ENCODE results near the gene FHL1. TPM values are rescaled to one million over a fixed set of nuclear protein-coding genes. Genes with fewer than 3 reads are reported as not detected.

Gene FHL1
- polyA plus RNA-seq, 1 donor = 111 TPM

GRCh38 chrX:136246201-136246600 is 98.9 kb downstream of the FHL1 start:
- DNase-seq = no peak
- no peak overlapping the region for H3K27ac ChIP-seq (ENCODE audit: low read length)
- no peak overlapping the region for H3K4me3 ChIP-seq (ENCODE audit: low read length)
- no peaks in the 10 kb centered on the region for H3K4me1 ChIP-seq (ENCODE audit: control insufficient read depth, insufficient read depth, low read length)
- H3K36me3 ChIP-seq (ENCODE audit: control insufficient read depth, insufficient read depth, low read length) = peaks cover 6% of the 10 kb centered on the region
- no CpG with 5 or more reads among the region's 6 CpGs for WGBS (ENCODE audit: insufficient coverage, low lambda C conversion rate)
- H3K27me3 ChIP-seq (ENCODE audit: control insufficient read depth, insufficient read depth, low read length) = peaks cover 11% of the 10 kb centered on the region
- H3K9me3 ChIP-seq (ENCODE audit: control insufficient read depth, low read depth, low read length) = no peaks in the 10 kb centered on the region

GRCh38 chrX:136250191-136251040 is 103.1 kb downstream of the FHL1 start:
- Histone ChIP-seq H3K36me3 (ENCODE audit: control insufficient read depth, insufficient read depth, low read length) (no peaks in the 10 kb centered on the region), H3K27ac (ENCODE audit: low read length) (no peak overlapping the region), H3K27me3 (ENCODE audit: control insufficient read depth, insufficient read depth, low read length) (peaks cover 14% of the 10 kb centered on the region), H3K9me3 (ENCODE audit: control insufficient read depth, low read depth, low read length) (no peaks in the 10 kb centered on the region), H3K4me3 (ENCODE audit: low read length) (peak overlapping the region; percentile 46), H3K4me1 (ENCODE audit: control insufficient read depth, insufficient read depth, low read length) (no peaks in the 10 kb centered on the region)
- DNase-seq = peak in 1 of 2 donors; percentile 26
- no CpG with 5 or more reads among the region's 53 CpGs for WGBS (ENCODE audit: insufficient coverage, low lambda C conversion rate)

GRCh38 chrX:136251041-136251991 is 104.0 kb downstream of the FHL1 start, which contains the start of gene MAP7D3:
TSS of gene MAP7D3 (minus strand) at chrX:136251400. CDS start at chrX:136251358, 42 bp downstream.
- Histone ChIP-seq H3K4me3 (ENCODE audit: low read length) (peak within 1 kb of the TSS; percentile 46), H3K27ac (ENCODE audit: low read length) (no peak within 1 kb of the TSS), H3K27me3 (ENCODE audit: control insufficient read depth, insufficient read depth, low read length) (peaks cover 14% of the 10 kb centered on the region), H3K9me3 (ENCODE audit: control insufficient read depth, low read depth, low read length) (no peaks in the 10 kb centered on the region), H3K4me1 (ENCODE audit: control insufficient read depth, insufficient read depth, low read length) (no peaks in the 10 kb centered on the region), H3K36me3 (ENCODE audit: control insufficient read depth, insufficient read depth, low read length) (no peaks in the 10 kb centered on the region)
- no CpG with 5 or more reads among the region's 73 CpGs for WGBS (ENCODE audit: insufficient coverage, low lambda C conversion rate)
- peak; percentile 41 to 53 for DNase-seq

GRCh38 chrX:136255541-136255940 is 108.2 kb downstream of the FHL1 start:
- H3K27ac ChIP-seq (ENCODE audit: low read length) = no peak overlapping the region
- no peaks in the 10 kb centered on the region for H3K4me1 ChIP-seq (ENCODE audit: control insufficient read depth, insufficient read depth, low read length)
- WGBS (ENCODE audit: insufficient coverage, low lambda C conversion rate) = no CpG with 5 or more reads among the region's 5 CpGs
- no peaks in the 10 kb centered on the region for H3K9me3 ChIP-seq (ENCODE audit: control insufficient read depth, low read depth, low read length)
- no peaks in the 10 kb centered on the region for H3K36me3 ChIP-seq (ENCODE audit: control insufficient read depth, insufficient read depth, low read length)
- H3K27me3 ChIP-seq (ENCODE audit: control insufficient read depth, insufficient read depth, low read length) = peaks cover 4% of the 10 kb centered on the region
- DNase-seq = no peak
- no peak overlapping the region for H3K4me3 ChIP-seq (ENCODE audit: low read length)

GRCh38 chrX:136256026-136256425 is 108.7 kb downstream of the FHL1 start:
- WGBS (ENCODE audit: insufficient coverage, low lambda C conversion rate) = no CpG with 5 or more reads among the region's 7 CpGs
- Histone ChIP-seq H3K27me3 (ENCODE audit: control insufficient read depth, insufficient read depth, low read length) (peaks cover 3% of the 10 kb centered on the region), H3K27ac (ENCODE audit: low read length) (no peak overlapping the region), H3K4me1 (ENCODE audit: control insufficient read depth, insufficient read depth, low read length) (no peaks in the 10 kb centered on the region), H3K9me3 (ENCODE audit: control insufficient read depth, low read depth, low read length) (no peaks in the 10 kb centered on the region), H3K4me3 (ENCODE audit: low read length) (no peak overlapping the region), H3K36me3 (ENCODE audit: control insufficient read depth, insufficient read depth, low read length) (no peaks in the 10 kb centered on the region)
- no peak for DNase-seq

- Histone ChIP-seq H3K27me3 (ENCODE audit: control insufficient read depth, insufficient read depth, low read length) (no peaks in the 10 kb centered on the region), H3K4me3 (ENCODE audit: low read length) (no peak overlapping the region), H3K4me1 (ENCODE audit: control insufficient read depth, insufficient read depth, low read length) (no peaks in the 10 kb centered on the region), H3K9me3 (ENCODE audit: control insufficient read depth, low read depth, low read length) (no peaks in the 10 kb centered on the region), H3K36me3 (ENCODE audit: control insufficient read depth, insufficient read depth, low read length) (no peaks in the 10 kb centered on the region), H3K27ac (ENCODE audit: low read length) (no peak overlapping the region)
- no CpG with 5 or more reads among the region's 1 CpG for WGBS (ENCODE audit: insufficient coverage, low lambda C conversion rate)
- no peak for DNase-seq
These were observed 111.6 kb downstream of the FHL1 start for GRCh38 chrX:136258951-136259350.

GRCh38 chrX:136259543-136259942 is 112.2 kb downstream of the FHL1 start:
- H3K4me1 ChIP-seq (ENCODE audit: control insufficient read depth, insufficient read depth, low read length) = no peaks in the 10 kb centered on the region
- H3K9me3 ChIP-seq (ENCODE audit: control insufficient read depth, low read depth, low read length) = no peaks in the 10 kb centered on the region
- H3K4me3 ChIP-seq (ENCODE audit: low read length) = no peak overlapping the region
- no peaks in the 10 kb centered on the region for H3K36me3 ChIP-seq (ENCODE audit: control insufficient read depth, insufficient read depth, low read length)
- no peaks in the 10 kb centered on the region for H3K27me3 ChIP-seq (ENCODE audit: control insufficient read depth, insufficient read depth, low read length)
- no peak overlapping the region for H3K27ac ChIP-seq (ENCODE audit: low read length)
- DNase-seq = no peak
- no CpG with 5 or more reads among the region's 4 CpGs for WGBS (ENCODE audit: insufficient coverage, low lambda C conversion rate)

- H3K4me1 ChIP-seq (ENCODE audit: control insufficient read depth, insufficient read depth, low read length) = no peaks in the 10 kb centered on the region
- no peaks in the 10 kb centered on the region for H3K27me3 ChIP-seq (ENCODE audit: control insufficient read depth, insufficient read depth, low read length)
- no peak overlapping the region for H3K4me3 ChIP-seq (ENCODE audit: low read length)
- no peaks in the 10 kb centered on the region for H3K9me3 ChIP-seq (ENCODE audit: control insufficient read depth, low read depth, low read length)
- no peaks in the 10 kb centered on the region for H3K36me3 ChIP-seq (ENCODE audit: control insufficient read depth, insufficient read depth, low read length)
- no peak overlapping the region for H3K27ac ChIP-seq (ENCODE audit: low read length)
- no peak for DNase-seq
These were observed 113.4 kb downstream of the FHL1 start for GRCh38 chrX:136260776-136261175.
